ENCODE data around the gene SELENOM.
A peak's percentile ranks its signal among the peaks of the same experiment; 100 is the strongest.

DNA sequence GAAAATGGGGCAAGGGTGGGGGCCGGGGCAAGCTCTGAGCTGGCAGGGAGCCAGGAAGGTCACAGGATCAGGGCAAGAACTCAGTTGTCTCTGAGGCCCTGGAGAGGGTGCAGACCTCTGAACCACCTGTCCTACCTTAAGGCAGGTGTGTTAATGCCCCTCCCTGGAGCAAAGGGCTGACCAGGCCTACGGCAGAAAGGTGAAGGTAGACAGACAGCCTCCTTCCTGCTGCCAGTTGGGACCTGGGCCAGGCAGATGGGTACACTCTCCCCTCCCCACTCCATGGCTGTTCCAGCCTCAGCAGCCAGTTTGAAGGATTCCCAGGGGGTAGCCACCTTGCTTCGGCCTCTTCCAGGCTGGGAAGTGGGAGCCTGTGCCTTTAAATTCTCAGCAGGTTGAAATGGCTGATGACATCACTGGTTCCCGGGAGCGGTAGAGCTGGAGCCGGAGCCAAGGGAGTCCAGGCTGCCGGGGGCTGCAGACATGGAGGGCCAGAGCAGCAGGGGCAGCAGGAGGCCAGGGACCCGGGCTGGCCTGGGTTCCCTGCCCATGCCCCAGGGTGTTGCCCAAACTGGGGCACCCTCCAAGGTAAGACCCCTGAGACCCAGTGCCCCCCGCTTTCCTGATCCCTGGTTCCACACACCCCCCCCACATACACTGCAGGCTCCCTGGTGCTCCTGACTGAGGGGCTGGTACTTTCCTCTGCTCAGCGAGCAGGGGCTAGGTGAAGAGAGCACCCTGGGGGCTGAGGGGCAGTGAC lies 15.3 kb upstream of the SELENOM start, which contains the start of gene INPP5J:
- TF ChIP-seq EZH2 (IDR thresholded peaks at IDR 0.05) (no peak), POLR2AphosphoS5 (IDR thresholded peaks at IDR 0.05; ENCODE audit: borderline replicate concordance, low read depth, low read length) (peak; percentile 24; the same call in 1 of the 2 replicates), FOXP2 (optimal IDR thresholded peaks at IDR 0.05; ENCODE audit: control extremely low read depth, extremely low read length, insufficient read depth) (no peak)
